Right kidney (tissue), 1 donor: ENCODE data around the gene CNOT6L.
A peak's percentile ranks its signal among the peaks of the same experiment; 100 is the strongest.

Experiments used
- DNase-seq: peaks from one replicate; pipeline ENCODE4 v3.0.0-alpha.2; 2016

CNOT6L gene

GRCh38 chr4:77712675-77713074, 106.5 kb downstream of the CNOT6L start:
- no peak for DNase-seq

GRCh38 chr4:77711469-77711868, 107.7 kb downstream of the CNOT6L start:
- DNase-seq, result no peak

GRCh38 chr4:77710684-77711083, 108.5 kb downstream of the CNOT6L start:
- no peak for DNase-seq

GRCh38 chr4:77710059-77710458, 109.1 kb downstream of the CNOT6L start:
- no peak for DNase-seq

- no peak for DNase-seq
Observed at GRCh38 chr4:77706717-77707116, 112.5 kb downstream of the CNOT6L start.

- no peak for DNase-seq
Observed at GRCh38 chr4:77703666-77704065, 115.5 kb downstream of the CNOT6L start.

- DNase-seq, result no peak
Observed at GRCh38 chr4:77701121-77701520, 118.0 kb downstream of the CNOT6L start.

- peak; percentile 52 for DNase-seq
Observed at GRCh38 chr4:77699731-77700210, 119.4 kb downstream of the CNOT6L start.

- DNase-seq, result peak; percentile 29
Observed at GRCh38 chr4:77697860-77698590, 121.1 kb downstream of the CNOT6L start.

GRCh38 chr4:77695774-77696173, 123.4 kb downstream of the CNOT6L start:
- no peak for DNase-seq

- DNase-seq, result no peak
Observed at GRCh38 chr4:77692847-77693432, 126.2 kb downstream of the CNOT6L start.

GRCh38 chr4:77681792-77682191, 137.4 kb downstream of the CNOT6L start:
- no peak for DNase-seq

GRCh38 chr4:77676842-77677241, 142.3 kb downstream of the CNOT6L start:
- no peak for DNase-seq

GRCh38 chr4:77671051-77671450, 148.1 kb downstream of the CNOT6L start:
- DNase-seq, result no peak

- DNase-seq, result no peak
Observed at GRCh38 chr4:77669946-77670590, 149.1 kb downstream of the CNOT6L start.

GRCh38 chr4:77665381-77666069, 153.6 kb downstream of the CNOT6L start:
- DNase-seq, result no peak
